GM06990 (cell line): ENCODE measurements around the gene RTKN.

Experiments used
- DNase-seq: peaks from one replicate; pipeline ENCODE4 v3.0.0-alpha.2; 2011; ENCODE audit not compliant: insufficient read length; ENCODE audit errors: extremely low read depth
- H3K27me3 ChIP-seq: replicated peaks from 2 replicates; pipeline ENCODE4 v1.6.0; 2011; ENCODE audit warnings: low read length; ENCODE audit not compliant: control insufficient read depth, insufficient read depth
- H3K36me3 ChIP-seq: 2 replicates; pipeline ENCODE4 v1.5.1; 2011; ENCODE audit warnings: low read length; ENCODE audit not compliant: control insufficient read depth, insufficient read depth
- H3K4me3 ChIP-seq: replicated peaks from 2 replicates; pipeline ENCODE4 v1.5.1; 2011; ENCODE audit warnings: low read depth, mild to moderate bottlenecking, control low read depth, low read length
- CTCF ChIP-seq: IDR thresholded peaks from 2 replicates; pipeline ENCODE4 v1.5.1; 2011; ENCODE audit warnings: low read length, control low read depth, mild to moderate bottlenecking, inconsistent platforms; ENCODE audit not compliant: insufficient read depth, poor library complexity, severe bottlenecking

RTKN gene

GRCh38 chr2:74430502-74430901, 11.2 kb downstream of the RTKN start:
- Histone ChIP-seq H3K4me3 (no peak overlapping the region), H3K27me3 (no peaks in the 10 kb centered on the region), H3K36me3 (peaks cover 3% of the 10 kb centered on the region)
- no peak for DNase-seq
- TF ChIP-seq CTCF = no peak

- DNase-seq = no peak
- no peaks in the 10 kb centered on the region for H3K27me3 ChIP-seq
- peaks cover 8% of the 10 kb centered on the region for H3K36me3 ChIP-seq
- no peak overlapping the region for H3K4me3 ChIP-seq
- no peak for TF ChIP-seq CTCF
Observed at GRCh38 chr2:74429487-74430451, 12.0 kb downstream of the RTKN start.

- no peak for TF ChIP-seq CTCF
- Histone ChIP-seq H3K27me3 (no peaks in the 10 kb centered on the region), H3K36me3 (peaks cover 8% of the 10 kb centered on the region), H3K4me3 (no peak overlapping the region)
- DNase-seq = no peak
Observed at GRCh38 chr2:74428675-74429074, 13.1 kb downstream of the RTKN start.

GRCh38 chr2:74427551-74427950, 14.2 kb downstream of the RTKN start:
- no peak for DNase-seq
- Histone ChIP-seq H3K4me3 (no peak overlapping the region), H3K27me3 (no peaks in the 10 kb centered on the region), H3K36me3 (peaks cover 8% of the 10 kb centered on the region)
- no peak for TF ChIP-seq CTCF

- Histone ChIP-seq H3K27me3 (no peaks in the 10 kb centered on the region), H3K4me3 (no peak overlapping the region), H3K36me3 (peaks cover 8% of the 10 kb centered on the region)
- DNase-seq = no peak
- no peak for TF ChIP-seq CTCF
Observed at GRCh38 chr2:74426181-74426758, 15.5 kb downstream of the RTKN start.
